Mesenchymal stem cell (in vitro differentiated cells and primary cell): ENCODE measurements around the gene TEDDM1.

ENCODE experiments used
- DNase-seq: peaks from one replicate; pipeline ENCODE4 v3.0.0-alpha.2; 2013
- H2AFZ ChIP-seq: one replicate; pipeline ENCODE4 v1.6.1; 2013; ENCODE audit warnings: low read depth, mild to moderate bottlenecking, control low read depth, inconsistent platforms, low read length, moderate library complexity
- H2AK5ac ChIP-seq: 2 replicates; pipeline ENCODE4 v1.6.1; 2013; ENCODE audit warnings: low read length, moderate library complexity, mild to moderate bottlenecking, inconsistent platforms; ENCODE audit not compliant: severe bottlenecking
- H2BK120ac ChIP-seq: one replicate; pipeline ENCODE4 v1.6.1; 2013; ENCODE audit warnings: low read depth, mild to moderate bottlenecking, inconsistent platforms, low read length, moderate library complexity
- H2BK12ac ChIP-seq, 2 experiments: one replicate each; pipeline ENCODE4 v1.6.1; 2013; ENCODE audit warnings: inconsistent platforms in 2 of 2, low read length in 2 of 2, mild to moderate bottlenecking in 2 of 2, moderate library complexity in 2 of 2, control low read depth in 1 of 2
- H2BK15ac ChIP-seq: one replicate; pipeline ENCODE4 v1.6.1; 2013; ENCODE audit warnings: mild to moderate bottlenecking, low read depth, inconsistent platforms; ENCODE audit not compliant: poor library complexity, severe bottlenecking
- H2BK5ac ChIP-seq: 2 replicates; pipeline ENCODE4 v1.6.1; 2013; ENCODE audit warnings: low read depth, mild to moderate bottlenecking, low read length, control low read depth, inconsistent platforms; ENCODE audit not compliant: poor library complexity, severe bottlenecking
- H3K14ac ChIP-seq, 2 experiments: one replicate each; pipeline ENCODE4 v1.6.1; 2013; ENCODE audit warnings: inconsistent platforms in 2 of 2, low read length in 2 of 2, control low read depth in 1 of 2, mild to moderate bottlenecking in 1 of 2, moderate library complexity in 1 of 2
- H3K18ac ChIP-seq, 2 experiments: one replicate each; pipeline ENCODE4 v1.6.1; 2013; ENCODE audit warnings: inconsistent platforms in 2 of 2, low read length in 2 of 2, control low read depth in 1 of 2, low read depth in 1 of 2, mild to moderate bottlenecking in 1 of 2
- H3K23ac ChIP-seq, 2 experiments: one replicate each; pipeline ENCODE4 v1.6.1; 2013; ENCODE audit warnings: inconsistent platforms in 2 of 2, low read length in 2 of 2, mild to moderate bottlenecking in 2 of 2, moderate library complexity in 2 of 2, control low read depth in 1 of 2
- H3K27ac ChIP-seq: 2 replicates; pipeline ENCODE4 v1.5.1; 2013; ENCODE audit warnings: mild to moderate bottlenecking, moderate library complexity, low read length, control low read depth, inconsistent platforms; ENCODE audit not compliant: poor library complexity, severe bottlenecking
- H3K27me3 ChIP-seq, 2 experiments: 2 replicates each; pipeline versions ENCODE4 v1.6.1 to v1.7.0; 2013; ENCODE audit warnings: low read length in 2 of 2, mild to moderate bottlenecking in 2 of 2, moderate library complexity in 2 of 2, control low read depth in 1 of 2, inconsistent platforms in 1 of 2; ENCODE audit not compliant: control insufficient read depth in 1 of 2, insufficient read depth in 1 of 2
- H3K36me3 ChIP-seq, 2 experiments: 2 replicates each; pipeline versions ENCODE4 v1.6.1 to v1.7.0; 2013; ENCODE audit warnings: low read length in 2 of 2, control low read depth in 1 of 2, inconsistent platforms in 1 of 2, low read depth in 1 of 2, mild to moderate bottlenecking in 1 of 2; ENCODE audit not compliant: insufficient read depth in 2 of 2, control insufficient read depth in 1 of 2
- H3K4ac ChIP-seq, 2 experiments: one replicate each; pipeline ENCODE4 v1.6.1; 2013; ENCODE audit warnings: inconsistent platforms in 2 of 2, low read length in 2 of 2, mild to moderate bottlenecking in 2 of 2, moderate library complexity in 2 of 2, control low read depth in 1 of 2, low read depth in 1 of 2
- H3K4me1 ChIP-seq: 2 replicates; pipeline ENCODE4 v1.6.1; 2013; ENCODE audit warnings: low read depth, low read length, control low read depth; ENCODE audit not compliant: control insufficient read depth, insufficient read depth
- H3K4me2 ChIP-seq: 2 replicates; pipeline ENCODE4 v1.6.1; 2013; ENCODE audit warnings: low read length, mild to moderate bottlenecking, inconsistent platforms; ENCODE audit not compliant: poor library complexity, severe bottlenecking
- H3K4me3 ChIP-seq, 2 experiments: 2 replicates each; pipeline versions ENCODE4 v1.5.1 to v1.7.0; 2013; ENCODE audit warnings: low read length in 2 of 2, mild to moderate bottlenecking in 2 of 2, control low read depth in 1 of 2, low read depth in 1 of 2; ENCODE audit not compliant: insufficient read depth in 1 of 2
- H3K79me1 ChIP-seq: replicated peaks from 2 replicates; pipeline ENCODE4 v1.6.1; 2013; ENCODE audit warnings: mild to moderate bottlenecking, control low read depth, low read length, inconsistent platforms; ENCODE audit not compliant: poor library complexity, severe bottlenecking
- H3K9ac ChIP-seq: 2 replicates; pipeline ENCODE4 v1.7.0; 2013; ENCODE audit warnings: mild to moderate bottlenecking, low read length, moderate library complexity
- H3K9me3 ChIP-seq: 2 replicates; pipeline ENCODE4 v1.7.0; 2013; ENCODE audit warnings: mild to moderate bottlenecking, low read length; ENCODE audit not compliant: control insufficient read depth
- H4K8ac ChIP-seq: one replicate; pipeline ENCODE4 v1.6.1; 2013; ENCODE audit warnings: inconsistent platforms, mild to moderate bottlenecking, low read length, moderate library complexity
- H4K91ac ChIP-seq: one replicate; pipeline ENCODE4 v1.6.1; 2013; ENCODE audit warnings: mild to moderate bottlenecking, low read length, inconsistent platforms
- WGBS: methylation state at CpG from one replicate; pipeline ENCODE4 v1.1.7; 2013; ENCODE audit warnings: mixed read lengths; 5-methylcytosine and 5-hydroxymethylcytosine counted together

TEDDM1 gene

DNA sequence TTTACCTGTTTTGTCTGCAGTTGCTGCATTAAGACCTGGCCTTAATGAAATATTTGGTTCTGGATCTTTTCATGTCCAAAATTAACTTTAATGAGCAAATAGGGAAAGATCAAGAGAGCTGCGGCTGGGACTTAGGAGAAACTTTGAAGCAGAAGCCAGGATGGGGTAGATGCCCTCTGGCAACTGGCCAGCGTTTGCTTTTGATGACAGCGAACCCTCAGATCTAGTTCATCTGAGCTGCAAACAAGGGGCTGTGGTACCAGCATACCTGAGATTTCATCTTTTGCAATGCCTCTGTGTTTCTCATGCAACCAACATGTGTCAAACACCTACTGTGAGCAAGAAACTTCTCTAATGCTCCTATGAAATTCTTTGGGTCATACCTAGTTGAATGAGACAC lies 13.0 kb upstream of the TEDDM1 start:
- H3K4me3 ChIP-seq, result no peak overlapping the region
- H2BK15ac ChIP-seq, result no peak overlapping the region
- 98% methylated on average over 3 of the region's 3 CpGs for WGBS
- H3K4ac ChIP-seq, result no peak overlapping the region
- no peak overlapping the region for H2BK5ac ChIP-seq
- H2BK120ac ChIP-seq, result no peak overlapping the region
- no peak overlapping the region for H3K9ac ChIP-seq
- no peak overlapping the region for H2AK5ac ChIP-seq
- peaks cover 0 to 12% of the 10 kb centered on the region in 2 experiments for H3K27me3 ChIP-seq
- DNase-seq, result no peak
- H3K79me1 ChIP-seq, result no peaks in the 10 kb centered on the region
- H4K91ac ChIP-seq, result no peak overlapping the region
- H2BK12ac ChIP-seq, result no peak overlapping the region
- H3K27ac ChIP-seq, result no peak overlapping the region
- H3K23ac ChIP-seq, result no peak overlapping the region
- no peaks in the 10 kb centered on the region for H3K4me1 ChIP-seq
- H4K8ac ChIP-seq, result no peak overlapping the region
- H3K9me3 ChIP-seq, result no peaks in the 10 kb centered on the region
- H3K18ac ChIP-seq, result no peak overlapping the region
- H3K36me3 ChIP-seq, result no peaks in the 10 kb centered on the region
- H3K4me2 ChIP-seq, result no peak overlapping the region
- H2AFZ ChIP-seq, result no peak overlapping the region
- H3K14ac ChIP-seq, result no peak overlapping the region

DNA sequence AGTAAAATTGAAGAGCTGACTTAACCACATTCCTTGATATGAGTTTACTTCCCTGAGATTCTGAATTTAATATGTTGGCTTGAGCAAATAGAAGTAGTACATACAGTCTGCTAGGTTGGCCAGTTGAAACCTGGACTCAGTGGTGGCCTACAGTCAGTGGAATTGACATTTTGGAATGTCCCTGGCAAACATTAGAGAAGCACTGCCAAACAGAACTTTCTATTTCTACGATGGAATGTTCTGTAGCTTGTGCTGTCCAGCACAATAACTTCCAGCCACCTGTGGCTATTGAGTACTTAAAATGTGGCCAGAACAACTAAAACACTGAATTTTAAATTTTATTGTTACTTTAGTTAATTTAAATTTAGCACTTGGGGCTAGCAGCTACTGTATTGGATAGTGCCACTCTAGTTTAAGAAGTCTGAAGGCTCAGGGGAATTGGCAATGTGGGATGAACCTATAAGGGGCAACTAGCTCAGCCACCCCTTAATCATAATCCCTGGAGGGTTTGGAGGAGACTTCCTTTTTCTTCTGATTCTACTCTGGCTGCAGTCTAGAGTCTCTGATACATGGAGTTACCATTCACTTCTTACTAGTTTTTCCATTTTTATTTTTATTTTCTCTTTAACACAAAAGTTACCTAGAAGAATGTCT lies 10.3 kb upstream of the TEDDM1 start:
- H2BK120ac ChIP-seq, result no peak overlapping the region
- H3K23ac ChIP-seq, result no peak overlapping the region
- no peaks in the 10 kb centered on the region for H3K36me3 ChIP-seq
- H3K4me3 ChIP-seq, result no peak overlapping the region
- no peak overlapping the region for H3K27ac ChIP-seq
- H3K79me1 ChIP-seq, result no peaks in the 10 kb centered on the region
- DNase-seq, result no peak
- H4K8ac ChIP-seq, result no peak overlapping the region
- H3K4me1 ChIP-seq, result no peaks in the 10 kb centered on the region
- no peak overlapping the region for H4K91ac ChIP-seq
- no peak overlapping the region for H3K4me2 ChIP-seq
- H3K27me3 ChIP-seq, result peaks cover 0 to 19% of the 10 kb centered on the region in 2 experiments
- WGBS, result 73% methylated on average over 1 of the region's 1 CpG
- no peak overlapping the region for H2BK15ac ChIP-seq
- no peak overlapping the region for H3K14ac ChIP-seq
- H3K9me3 ChIP-seq, result no peaks in the 10 kb centered on the region
- no peak overlapping the region for H2AFZ ChIP-seq
- no peak overlapping the region for H3K9ac ChIP-seq
- H2BK5ac ChIP-seq, result no peak overlapping the region
- H3K4ac ChIP-seq, result no peak overlapping the region
- no peak overlapping the region for H3K18ac ChIP-seq
- H2BK12ac ChIP-seq, result no peak overlapping the region
- H2AK5ac ChIP-seq, result no peak overlapping the region

DNA sequence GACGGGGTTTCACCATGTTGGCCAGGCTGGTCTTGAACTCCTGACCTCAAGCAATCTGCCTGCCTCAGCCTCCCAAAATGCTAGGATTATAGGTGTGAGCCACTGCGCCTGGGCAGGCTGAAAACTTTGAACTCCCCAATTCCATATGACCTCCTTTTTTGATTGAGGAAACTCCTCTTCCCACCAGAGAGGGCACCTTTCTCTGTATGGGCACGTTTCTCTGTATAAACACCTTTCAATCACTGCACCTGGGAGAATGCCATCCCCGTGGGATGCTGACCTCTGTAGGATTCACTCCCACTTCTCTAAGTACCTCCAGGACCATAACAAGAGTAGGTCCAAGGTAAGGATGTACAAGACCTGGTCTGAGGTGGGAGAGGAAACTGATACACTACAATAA lies 9.7 kb upstream of the TEDDM1 start:
- H3K27ac ChIP-seq, result no peak overlapping the region
- H3K18ac ChIP-seq, result no peak overlapping the region
- no peak overlapping the region for H3K4me3 ChIP-seq
- no peaks in the 10 kb centered on the region for H3K9me3 ChIP-seq
- no peak overlapping the region for H3K9ac ChIP-seq
- H2AK5ac ChIP-seq, result no peak overlapping the region
- no peak for DNase-seq
- H3K27me3 ChIP-seq, result peaks cover 0 to 15% of the 10 kb centered on the region in 2 experiments
- no peak overlapping the region for H3K4me2 ChIP-seq
- H3K4me1 ChIP-seq, result no peaks in the 10 kb centered on the region
- H3K23ac ChIP-seq, result no peak overlapping the region
- 74% methylated on average over 4 of the region's 4 CpGs for WGBS
- H2AFZ ChIP-seq, result no peak overlapping the region
- no peak overlapping the region for H4K8ac ChIP-seq
- no peaks in the 10 kb centered on the region for H3K79me1 ChIP-seq
- H2BK5ac ChIP-seq, result no peak overlapping the region
- H4K91ac ChIP-seq, result no peak overlapping the region
- no peak overlapping the region for H2BK15ac ChIP-seq
- no peaks in the 10 kb centered on the region for H3K36me3 ChIP-seq
- H2BK120ac ChIP-seq, result no peak overlapping the region
- no peak overlapping the region for H2BK12ac ChIP-seq
- H3K14ac ChIP-seq, result no peak overlapping the region
- H3K4ac ChIP-seq, result no peak overlapping the region

DNA sequence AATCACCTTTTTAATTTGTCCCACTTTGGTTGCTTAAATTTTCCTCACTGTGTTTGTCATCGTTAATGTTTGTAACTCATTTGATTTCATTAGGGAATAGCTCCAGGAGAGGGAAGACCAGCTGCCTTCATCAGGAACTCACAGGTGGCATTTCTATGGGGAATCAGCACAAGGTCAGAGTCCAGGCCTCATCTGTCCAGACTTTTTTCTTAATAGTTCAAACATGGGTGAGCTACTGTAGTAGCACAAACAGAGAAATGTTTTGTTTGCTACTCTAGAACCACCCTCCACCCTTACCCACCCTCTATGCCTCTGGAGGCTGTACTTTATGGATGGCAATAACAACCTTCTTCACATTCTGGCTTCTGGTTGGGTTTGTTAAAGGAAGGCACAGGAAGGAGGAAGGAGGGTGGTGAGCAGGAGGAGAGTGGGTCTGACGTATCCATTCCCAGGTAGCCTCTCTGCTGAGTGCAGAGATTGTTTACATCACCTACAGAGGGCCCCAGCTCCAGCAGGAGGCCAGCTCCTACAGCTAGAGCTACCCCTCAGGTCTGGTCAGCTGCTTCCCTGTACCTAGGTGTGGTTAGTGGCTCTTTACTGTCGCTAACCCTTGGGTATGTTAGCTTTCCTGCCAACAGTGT lies 8.1 kb upstream of the TEDDM1 start:
- no peak overlapping the region for H2BK12ac ChIP-seq
- no peak overlapping the region for H3K9ac ChIP-seq
- H3K4ac ChIP-seq, result no peak overlapping the region
- no peak overlapping the region for H4K8ac ChIP-seq
- no peaks in the 10 kb centered on the region for H3K4me1 ChIP-seq
- no peak overlapping the region for H3K4me3 ChIP-seq
- H3K14ac ChIP-seq, result no peak overlapping the region
- no peak overlapping the region for H3K27ac ChIP-seq
- no peak overlapping the region for H2AFZ ChIP-seq
- H4K91ac ChIP-seq, result no peak overlapping the region
- H2AK5ac ChIP-seq, result no peak overlapping the region
- no peak overlapping the region for H3K23ac ChIP-seq
- H3K4me2 ChIP-seq, result no peak overlapping the region
- no peak overlapping the region for H3K18ac ChIP-seq
- no peaks in the 10 kb centered on the region for H3K9me3 ChIP-seq
- 60% methylated on average over 3 of the region's 3 CpGs for WGBS
- peaks cover 0 to 10% of the 10 kb centered on the region in 2 experiments for H3K27me3 ChIP-seq
- H2BK120ac ChIP-seq, result no peak overlapping the region
- no peak overlapping the region for H2BK5ac ChIP-seq
- H3K36me3 ChIP-seq, result no peaks in the 10 kb centered on the region
- H2BK15ac ChIP-seq, result no peak overlapping the region
- H3K79me1 ChIP-seq, result no peaks in the 10 kb centered on the region
- no peak for DNase-seq
